Measurements from ENCODE around the gene MYH9.

GRCh38 chr22:36391638-36392037, 3.9 kb upstream of the MYH9 start:
- TF ChIP-seq CTCF (IDR thresholded peaks at IDR 0.05; ENCODE audit: low read depth, low read length, missing input control): no peak
- TF ChIP-seq RAD21 (IDR thresholded peaks at IDR 0.05): no peak
- TF ChIP-seq TAF1 (conservative IDR thresholded peaks at IDR 0.05): no peak
- no peak for TF ChIP-seq ATF3 (IDR thresholded peaks at IDR 0.05)
- no peak for TF ChIP-seq YY1 (IDR thresholded peaks at IDR 0.05)
- TF ChIP-seq SP1 (IDR thresholded peaks at IDR 0.05): no peak
